Epithelial cell of esophagus (primary cell): Measurements from ENCODE around the gene ARHGAP9.
"Not testable (repeated sequence)": the region's sequence is repeated elsewhere in the genome, so short reads cannot be mapped to it uniquely, and the experiment has no call there.

ENCODE experiments used
- DNase-seq: peaks from one replicate; pipeline ENCODE4 v3.0.0; 2010; ENCODE audit warnings: low read depth
- H3K4me3 ChIP-seq: 2 replicates; pipeline ENCODE4 v1.5.1; 2011; ENCODE audit warnings: mild to moderate bottlenecking, low read length, control low read depth
- CTCF ChIP-seq: IDR thresholded peaks from 2 replicates; pipeline ENCODE4 v1.5.1; 2011; ENCODE audit warnings: low read depth, mild to moderate bottlenecking, low read length, control low read depth, inconsistent platforms; ENCODE audit not compliant: insufficient read depth; ENCODE audit errors: missing control alignments

The ARHGAP9 gene

GRCh38 chr12:57520053-57520818, 40.6 kb upstream of the ARHGAP9 start, which contains the start of gene DDIT3:
DDIT3 (minus strand) TSS chr12:57520514; CDS start chr12:57517406, 3,108 bp downstream.
- peak; percentile 98 for DNase-seq
- TF ChIP-seq CTCF = no peak
- peak within 1 kb of the TSS; percentile 98 for H3K4me3 ChIP-seq

- H3K4me3 ChIP-seq = peak overlapping the region; percentile 98
- TF ChIP-seq CTCF = no peak
- DNase-seq = peak; percentile 24
Measured at GRCh38 chr12:57519796-57520052, 40.1 kb upstream of the ARHGAP9 start.

- DNase-seq = peak; percentile 39
- no peak for TF ChIP-seq CTCF
Measured at GRCh38 chr12:57518920-57519795, 39.5 kb upstream of the ARHGAP9 start.

GRCh38 chr12:57518176-57518919, 38.7 kb upstream of the ARHGAP9 start:
- no peak for DNase-seq
- TF ChIP-seq CTCF = no peak
- peak overlapping the region; percentile 98 for H3K4me3 ChIP-seq

More at GRCh38 chr12:57518920-57519795, 39.5 kb upstream of the ARHGAP9 start:
- peak overlapping the region; percentile 98 for H3K4me3 ChIP-seq

- not testable (repeated sequence) for DNase-seq, H3K4me3 ChIP-seq
Measured at GRCh38 chr12:57517718-57518117, 38.1 kb upstream of the ARHGAP9 start.

- no peak overlapping the region for H3K4me3 ChIP-seq
- peak; percentile 52 for DNase-seq
- TF ChIP-seq CTCF = no peak
Measured at GRCh38 chr12:57517187-57517586, 37.5 kb upstream of the ARHGAP9 start.

GRCh38 chr12:57516617-57517153, 37.0 kb upstream of the ARHGAP9 start:
- no peak for TF ChIP-seq CTCF
- H3K4me3 ChIP-seq = no peak overlapping the region
- no peak for DNase-seq
